IPS-20b (cell line): ENCODE measurements around the gene MANBA.
"Not testable (repeated sequence)": the region's sequence is repeated elsewhere in the genome, so short reads cannot be mapped to it uniquely, and the experiment has no call there.

Experiments
- H3K27ac ChIP-seq: one replicate; pipeline ENCODE4 v1.5.1; 2013; ENCODE audit warnings: low read length
- H3K27me3 ChIP-seq: 2 replicates; pipeline ENCODE4 v1.6.1; 2013; ENCODE audit warnings: mild to moderate bottlenecking, low read length, inconsistent platforms; ENCODE audit not compliant: insufficient read depth
- H3K36me3 ChIP-seq: 2 replicates; pipeline ENCODE4 v1.6.1; 2013; ENCODE audit warnings: low read depth, mild to moderate bottlenecking, inconsistent platforms, low read length, moderate library complexity; ENCODE audit not compliant: insufficient read depth
- H3K4me1 ChIP-seq: 2 replicates; pipeline ENCODE4 v1.6.1; 2013; ENCODE audit warnings: mild to moderate bottlenecking, control low read depth, inconsistent platforms, low read length, moderate library complexity; ENCODE audit not compliant: insufficient read depth
- H3K4me3 ChIP-seq: 2 replicates; pipeline ENCODE4 v1.5.1; 2013; ENCODE audit warnings: mild to moderate bottlenecking, low read length, inconsistent platforms
- H3K9ac ChIP-seq: 2 replicates; pipeline ENCODE4 v1.6.1; 2013; ENCODE audit warnings: low read depth, mild to moderate bottlenecking, inconsistent platforms, low read length, moderate library complexity
- H3K9me3 ChIP-seq: 2 replicates; pipeline ENCODE4 v1.6.1; 2013; ENCODE audit warnings: mild to moderate bottlenecking, low read depth, low read length, inconsistent platforms; ENCODE audit not compliant: insufficient read depth

MANBA gene

GRCh38 chr4:102717448-102718092 is 43.2 kb downstream of the MANBA start:
- no peaks in the 10 kb centered on the region for H3K27me3 ChIP-seq
- no peaks in the 10 kb centered on the region; the same call in 1 of the 2 replicates for H3K4me1 ChIP-seq
- H3K9me3 ChIP-seq, result no peaks in the 10 kb centered on the region
- H3K4me3 ChIP-seq, result no peak overlapping the region
- H3K9ac ChIP-seq, result no peak overlapping the region
- peaks cover 25% of the 10 kb centered on the region for H3K36me3 ChIP-seq
- no peak overlapping the region for H3K27ac ChIP-seq

DNA sequence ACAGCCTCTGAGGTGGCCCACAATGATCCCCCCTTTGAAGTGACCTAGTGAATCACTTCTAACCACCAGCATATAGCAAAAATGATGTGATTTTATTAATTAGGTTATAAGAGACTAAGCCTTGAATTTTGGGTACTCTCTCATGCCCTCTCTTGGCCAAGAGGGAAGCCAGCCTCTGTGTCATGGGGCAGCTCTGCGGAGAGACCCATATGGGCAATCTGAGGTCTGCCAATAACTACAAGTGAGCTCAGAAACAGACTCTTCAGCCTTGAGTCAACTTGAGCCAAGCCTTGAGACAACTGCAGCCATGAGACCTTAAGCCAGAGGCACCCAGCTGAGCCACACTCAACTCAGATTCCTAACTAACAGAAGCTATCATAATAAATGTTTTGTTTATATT is 45.7 kb downstream of the MANBA start:
- no peaks in the 10 kb centered on the region for H3K9me3 ChIP-seq
- H3K27ac ChIP-seq, result no peak overlapping the region
- no peak overlapping the region for H3K9ac ChIP-seq
- peaks cover 13% of the 10 kb centered on the region for H3K36me3 ChIP-seq
- no peaks in the 10 kb centered on the region for H3K27me3 ChIP-seq
- H3K4me1 ChIP-seq, result no peaks in the 10 kb centered on the region; the same call in 1 of the 2 replicates
- H3K4me3 ChIP-seq, result no peak overlapping the region

DNA sequence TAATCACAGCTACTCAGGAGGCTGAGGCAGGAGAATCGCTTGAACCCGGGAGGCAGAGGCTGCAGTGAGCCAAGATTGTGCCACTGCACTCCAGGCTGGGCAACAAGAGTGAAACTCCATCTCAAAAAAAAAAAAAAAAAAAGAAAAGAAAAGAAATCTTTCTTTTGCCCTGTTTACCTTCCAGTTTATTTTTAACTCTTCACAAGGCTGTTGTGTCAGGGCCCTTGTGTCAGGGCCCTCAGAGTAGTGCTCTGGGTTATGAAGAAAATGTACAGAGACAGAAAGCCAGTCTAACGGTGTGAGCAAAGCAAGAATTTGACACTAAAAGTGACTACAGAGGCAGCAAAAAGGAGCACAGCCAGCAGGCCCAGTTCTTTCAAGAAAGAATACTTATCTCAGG is 47.0 kb downstream of the MANBA start:
- not testable (repeated sequence) for H3K9ac ChIP-seq, H3K9me3 ChIP-seq, H3K4me3 ChIP-seq, H3K27ac ChIP-seq, H3K27me3 ChIP-seq, H3K36me3 ChIP-seq, H3K4me1 ChIP-seq

DNA sequence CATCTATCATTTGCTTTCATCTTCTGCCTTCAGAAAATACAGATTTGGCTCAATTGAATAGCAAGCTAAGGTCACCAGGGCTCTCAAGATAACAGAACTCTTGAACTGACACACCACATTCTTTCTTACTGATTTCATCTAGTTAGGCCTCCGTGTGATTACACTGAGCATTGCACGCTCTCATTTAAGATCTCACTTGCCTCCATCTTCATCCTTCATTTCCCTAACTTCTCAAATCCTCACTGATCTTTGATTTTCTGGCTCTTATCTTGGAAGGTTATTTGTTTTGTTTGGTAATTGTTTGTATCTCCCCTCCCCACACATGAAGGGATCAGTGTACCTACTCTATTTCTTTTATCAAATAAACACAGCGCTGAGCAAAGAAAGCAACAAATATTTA is 47.7 kb downstream of the MANBA start:
- Histone ChIP-seq H3K9ac (no peak overlapping the region), H3K4me3 (no peak overlapping the region), H3K4me1 (no peaks in the 10 kb centered on the region; the same call in 1 of the 2 replicates), H3K36me3 (peaks cover 5% of the 10 kb centered on the region; the same call in 1 of the 2 replicates), H3K27me3 (no peaks in the 10 kb centered on the region), H3K27ac (no peak overlapping the region), H3K9me3 (no peaks in the 10 kb centered on the region)

GRCh38 chr4:102710986-102711385 is 49.8 kb downstream of the MANBA start:
- Histone ChIP-seq H3K27ac (no peak overlapping the region), H3K4me1 (no peaks in the 10 kb centered on the region; the same call in 1 of the 2 replicates), H3K9ac (no peak overlapping the region), H3K4me3 (no peak overlapping the region), H3K27me3 (no peaks in the 10 kb centered on the region), H3K9me3 (no peaks in the 10 kb centered on the region), H3K36me3 (peaks cover 5% of the 10 kb centered on the region; the same call in 1 of the 2 replicates)

DNA sequence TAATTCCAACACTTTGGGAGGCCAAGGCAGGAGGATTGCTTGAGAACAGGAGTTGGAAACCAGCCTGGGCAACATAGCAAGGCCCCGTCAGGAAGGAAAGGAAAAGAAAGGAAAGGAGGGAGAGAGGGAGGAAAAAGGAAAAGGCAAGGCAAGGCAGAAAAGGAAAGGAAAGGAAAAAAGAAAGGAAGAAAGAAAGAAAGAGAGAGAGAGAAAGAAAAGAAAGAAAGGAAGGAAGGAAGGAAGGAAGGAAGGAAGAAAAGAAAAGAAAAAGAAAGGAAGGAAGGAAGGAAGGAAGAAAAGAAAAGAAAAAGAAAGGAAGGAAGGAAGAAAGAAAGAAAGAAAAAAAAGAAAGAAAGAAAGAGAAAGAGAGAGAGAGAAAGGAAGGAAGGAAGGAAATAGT is 51.7 kb downstream of the MANBA start:
- H3K27me3 ChIP-seq, H3K4me3 ChIP-seq, H3K36me3 ChIP-seq: not testable (repeated sequence)

GRCh38 chr4:102707150-102707549 is 53.6 kb downstream of the MANBA start:
- H3K9me3 ChIP-seq, result no peaks in the 10 kb centered on the region
- H3K36me3 ChIP-seq, result no peaks in the 10 kb centered on the region
- no peaks in the 10 kb centered on the region for H3K27me3 ChIP-seq
- no peak overlapping the region for H3K4me3 ChIP-seq
- H3K9ac ChIP-seq, result no peak overlapping the region
- H3K4me1 ChIP-seq, result no peaks in the 10 kb centered on the region
- H3K27ac ChIP-seq, result no peak overlapping the region

More for the DNA sequence above, 51.7 kb downstream of the MANBA start:
- not testable (repeated sequence) for H3K27ac ChIP-seq, H3K4me1 ChIP-seq, H3K9ac ChIP-seq, H3K9me3 ChIP-seq

- H3K4me1 ChIP-seq, result no peaks in the 10 kb centered on the region
- H3K36me3 ChIP-seq, result no peaks in the 10 kb centered on the region
- no peak overlapping the region for H3K9ac ChIP-seq
- no peak overlapping the region for H3K27ac ChIP-seq
- H3K9me3 ChIP-seq, result no peaks in the 10 kb centered on the region
- no peak overlapping the region for H3K4me3 ChIP-seq
- no peaks in the 10 kb centered on the region for H3K27me3 ChIP-seq
Measured at GRCh38 chr4:102705391-102705935, 55.3 kb downstream of the MANBA start.

- Histone ChIP-seq H3K9ac (no peak overlapping the region), H3K27ac (no peak overlapping the region), H3K9me3 (no peaks in the 10 kb centered on the region), H3K4me1 (no peaks in the 10 kb centered on the region; the same call in 1 of the 2 replicates), H3K36me3 (peaks cover 8% of the 10 kb centered on the region), H3K27me3 (no peaks in the 10 kb centered on the region), H3K4me3 (no peak overlapping the region)
Measured at GRCh38 chr4:102696758-102697157, 64.0 kb downstream of the MANBA start.

DNA sequence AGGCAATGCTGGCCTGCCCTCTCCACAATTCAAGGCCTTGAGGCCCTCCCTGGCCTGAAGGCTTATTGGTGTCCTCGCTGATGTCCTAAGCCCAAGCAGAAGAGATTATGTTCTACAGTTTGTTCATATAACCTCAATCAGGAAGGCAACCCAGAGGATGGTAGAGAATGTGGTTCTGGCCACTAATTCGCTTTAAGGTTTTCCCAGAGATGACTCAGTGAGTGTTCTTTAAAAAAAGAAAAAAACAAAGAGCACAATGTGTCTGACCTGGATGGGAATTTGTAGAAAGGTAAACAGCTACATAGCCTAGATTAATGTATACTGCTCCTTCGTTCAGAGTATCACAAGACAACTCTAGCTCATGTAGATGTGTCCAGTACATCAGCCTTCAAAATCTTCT is 66.0 kb downstream of the MANBA start:
- H3K9ac ChIP-seq, result no peak overlapping the region
- H3K9me3 ChIP-seq, result no peaks in the 10 kb centered on the region
- H3K4me1 ChIP-seq, result no peaks in the 10 kb centered on the region; the same call in 1 of the 2 replicates
- H3K27ac ChIP-seq, result no peak overlapping the region
- H3K4me3 ChIP-seq, result no peak overlapping the region
- H3K27me3 ChIP-seq, result no peaks in the 10 kb centered on the region
- peaks cover 12% of the 10 kb centered on the region for H3K36me3 ChIP-seq

GRCh38 chr4:102693861-102694260 is 66.9 kb downstream of the MANBA start:
- H3K27me3 ChIP-seq, result no peaks in the 10 kb centered on the region
- H3K4me3 ChIP-seq, result no peak overlapping the region
- H3K9me3 ChIP-seq, result no peaks in the 10 kb centered on the region
- peaks cover 16% of the 10 kb centered on the region for H3K36me3 ChIP-seq
- no peak overlapping the region for H3K27ac ChIP-seq
- H3K4me1 ChIP-seq, result no peaks in the 10 kb centered on the region; the same call in 1 of the 2 replicates
- no peak overlapping the region for H3K9ac ChIP-seq

DNA sequence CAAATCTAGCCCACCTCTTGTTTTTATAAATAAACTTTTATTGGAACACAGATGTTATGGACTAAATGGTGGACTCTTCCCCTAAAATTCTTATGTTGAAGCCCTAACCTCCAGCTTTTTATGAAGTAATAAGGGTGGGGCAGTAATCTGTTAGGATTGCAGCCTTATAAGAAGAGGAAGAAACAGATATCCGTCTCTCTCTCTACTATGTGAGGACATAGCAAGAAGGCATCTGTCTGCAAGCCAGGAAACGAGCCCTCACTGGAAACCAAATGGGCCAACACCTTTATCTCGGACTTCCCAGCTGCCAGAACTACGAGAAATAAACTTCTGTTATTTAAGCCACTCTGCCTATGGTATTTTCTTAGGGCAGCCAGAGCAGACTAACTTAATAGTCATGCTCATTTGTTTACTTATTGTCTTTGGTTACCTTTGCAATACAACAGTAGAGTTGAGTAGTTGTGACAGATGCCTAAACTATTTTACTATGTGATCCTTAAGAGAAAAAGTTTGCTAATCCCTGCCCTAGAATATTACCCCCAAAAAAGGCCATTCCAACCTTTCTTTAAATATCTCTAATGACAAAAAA is 67.4 kb downstream of the MANBA start:
- Histone ChIP-seq H3K9me3 (no peaks in the 10 kb centered on the region), H3K27me3 (no peaks in the 10 kb centered on the region), H3K4me3 (no peak overlapping the region), H3K9ac (no peak overlapping the region), H3K4me1 (no peaks in the 10 kb centered on the region; the same call in 1 of the 2 replicates), H3K27ac (no peak overlapping the region), H3K36me3 (peaks cover 16% of the 10 kb centered on the region)
